Breast epithelium (tissue), 4 donors: Measurements from ENCODE around the gene CEPT1. TPM values are rescaled to one million over a fixed set of nuclear protein-coding genes. Genes with fewer than 3 reads are reported as not detected.

ENCODE experiments used
- DNase-seq, 2 donors: peaks; one replicate each; pipeline ENCODE4 v3.0.0-alpha.2; 2019; ENCODE audit warnings: low spot score in 2 of 2
- H3K27ac ChIP-seq, 2 donors: fragments of 200-600 bp; sonication (generic) in 1 of 2; one replicate each; pipeline ENCODE4 v1.5.1; 2016 to 2019; ENCODE audit warnings: mild to moderate bottlenecking in 1 of 2
- H3K27me3 ChIP-seq, 2 donors: fragments of 200-600 bp; sonication (generic) in 1 of 2; one replicate each; pipeline versions ENCODE4 v1.5.1 to v1.6.0; 2017 to 2019; ENCODE audit warnings: control low read depth in 1 of 2, mild to moderate bottlenecking in 1 of 2
- H3K36me3 ChIP-seq: fragments of 200-600 bp; one replicate; pipeline ENCODE4 v1.5.1; 2019
- H3K4me1 ChIP-seq, 2 donors: fragments of 200-600 bp; sonication (generic); one replicate each; pipeline ENCODE4 v1.5.1; 2016 to 2019; ENCODE audit warnings: control low read depth in 1 of 2
- H3K4me3 ChIP-seq, 3 donors: fragments of 200-600 bp; sonication (generic); 1 replicate in 2 of 3; 2 replicates in 1 of 3; pipeline ENCODE4 v1.5.1; 2016 to 2019; ENCODE audit warnings: mild to moderate bottlenecking in 3 of 3, moderate library complexity in 2 of 3
- H3K9me3 ChIP-seq, 2 donors: fragments of 200-600 bp; sonication (generic) in 1 of 2; one replicate each; pipeline ENCODE4 v1.5.1; 2016 to 2019; ENCODE audit warnings: control low read depth in 1 of 2
- CTCF ChIP-seq, 3 donors: fragments of 450-650 bp; IDR thresholded peaks; one replicate each; pipeline ENCODE4 v1.5.1; 2016 to 2017; ENCODE audit warnings: antibody characterized with exemption in 3 of 3, mild to moderate bottlenecking in 3 of 3, moderate library complexity in 3 of 3
- POLR2A ChIP-seq: fragments of 450-650 bp; IDR thresholded peaks from one replicate; pipeline ENCODE4 v1.6.1; 2016; ENCODE audit warnings: antibody characterized with exemption, mild to moderate bottlenecking, moderate library complexity
- POLR2AphosphoS5 ChIP-seq, 3 donors: sonication (generic); formaldehyde crosslinking; IDR thresholded peaks; one replicate each; pipeline ENCODE4 v1.6.1; 2017; ENCODE audit warnings: antibody characterized with exemption in 3 of 3
- intact Hi-C: fragments of 100-400 bp; cut with DNase I; formaldehyde crosslinking; loops from one replicate; pipeline ENCODE4 v1.15.1; 2023; ENCODE audit warnings: low total_unique reads
- total RNA-seq, 3 donors: library from RNA; depleted of rRNA; stranded (reverse); fragments of >200 nt; gene quantifications; one replicate each; pipeline ENCODE4 v1.1.0, GENCODE V29; 2016

Gene CEPT1
- total RNA-seq, 3 donors from 2014 or later, result 49.8 to 67.7 (median 62.5) TPM

DNA sequence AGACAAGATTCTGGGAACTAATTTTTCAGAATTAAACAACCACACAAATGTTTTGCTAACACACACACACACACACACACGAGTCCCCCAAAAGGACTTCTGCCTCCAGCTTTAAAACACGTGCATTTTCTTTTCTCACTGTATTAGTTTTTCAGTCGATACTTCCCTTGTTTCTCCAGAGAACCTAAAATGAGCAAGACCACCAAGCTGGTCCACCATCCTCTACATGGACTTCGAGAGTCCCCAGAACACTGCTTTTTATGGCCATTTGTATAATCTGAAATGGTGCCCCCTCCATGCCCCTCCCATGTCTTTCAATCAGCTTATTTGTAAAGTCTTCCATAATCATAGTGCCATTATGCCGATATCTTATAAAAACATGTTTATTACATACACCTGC, 76.7 kb downstream of the CEPT1 start:
- H3K36me3 ChIP-seq, result no peaks in the 10 kb centered on the region
- no peaks in the 10 kb centered on the region for H3K9me3 ChIP-seq
- no peak overlapping the region for H3K27ac ChIP-seq
- no peaks in the 10 kb centered on the region for H3K4me1 ChIP-seq
- intact Hi-C loops, result loop anchor here (5.0 kb wide), 1 partner anchor 541 kb away; the partner anchor contains the start of gene DDX20
- no peaks in the 10 kb centered on the region for H3K27me3 ChIP-seq
- DNase-seq, result no peak
- no peak overlapping the region for H3K4me3 ChIP-seq
- TF ChIP-seq POLR2AphosphoS5 (IDR thresholded peaks at IDR 0.05), result no peak
- TF ChIP-seq CTCF (IDR thresholded peaks at IDR 0.05), result no peak
- no peak for TF ChIP-seq POLR2A

DNA sequence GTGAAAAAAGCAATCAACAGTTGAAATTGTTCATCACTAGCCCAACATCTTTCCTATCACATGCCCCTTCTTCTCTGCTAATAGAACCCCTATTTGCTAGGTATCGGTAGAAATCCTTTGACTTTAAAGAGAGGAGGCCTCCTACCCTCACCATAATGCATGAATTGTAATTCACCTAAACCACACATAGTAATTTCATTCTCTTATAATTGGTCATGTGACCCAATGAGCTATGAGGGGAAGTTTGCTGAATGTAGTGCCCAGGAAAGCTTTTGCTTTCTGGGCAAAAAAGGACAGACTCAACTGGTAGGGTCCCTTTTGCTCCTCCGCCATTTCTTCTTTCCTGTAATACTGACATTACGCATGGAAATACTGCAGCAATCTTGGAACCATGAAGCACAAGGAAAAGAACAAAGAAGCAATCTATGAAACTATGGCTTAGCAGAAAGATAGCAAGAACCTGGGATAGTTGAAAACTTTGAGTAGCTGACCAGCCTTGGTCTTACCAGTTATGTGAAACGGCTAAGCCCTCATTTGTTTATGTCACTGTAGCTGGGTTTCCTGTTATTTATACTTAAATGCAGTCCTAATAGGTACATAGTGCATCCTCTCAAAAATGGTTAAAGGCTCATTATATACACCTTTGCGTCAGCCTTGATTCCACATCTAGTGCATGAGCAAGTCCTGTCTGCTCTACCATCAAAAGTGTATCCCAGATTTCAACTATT, 77.3 kb downstream of the CEPT1 start:
- Histone ChIP-seq H3K27ac (no peak overlapping the region), H3K27me3 (no peaks in the 10 kb centered on the region), H3K4me1 (no peaks in the 10 kb centered on the region), H3K4me3 (no peak overlapping the region), H3K36me3 (no peaks in the 10 kb centered on the region), H3K9me3 (no peaks in the 10 kb centered on the region)
- no peak for TF ChIP-seq POLR2A
- no peak for TF ChIP-seq CTCF (IDR thresholded peaks at IDR 0.05)
- TF ChIP-seq POLR2AphosphoS5 (IDR thresholded peaks at IDR 0.05), result no peak
- no peak for DNase-seq
- intact Hi-C loops, result loop anchor here (5.0 kb wide), 1 partner anchor 540 kb away; the partner anchor contains the start of gene DDX20

GRCh38 chr1:111218701-111219556, 78.9 kb downstream of the CEPT1 start:
- no peak for DNase-seq
- Histone ChIP-seq H3K4me1 (no peaks in the 10 kb centered on the region), H3K27me3 (no peaks in the 10 kb centered on the region), H3K36me3 (no peaks in the 10 kb centered on the region), H3K27ac (no peak overlapping the region), H3K9me3 (no peaks in the 10 kb centered on the region), H3K4me3 (no peak overlapping the region)
- intact Hi-C loops, result loop anchor here (5.0 kb wide), 1 partner anchor 538 kb away; the partner anchor contains the start of gene DDX20
- no peak for TF ChIP-seq CTCF (IDR thresholded peaks at IDR 0.05)

DNA sequence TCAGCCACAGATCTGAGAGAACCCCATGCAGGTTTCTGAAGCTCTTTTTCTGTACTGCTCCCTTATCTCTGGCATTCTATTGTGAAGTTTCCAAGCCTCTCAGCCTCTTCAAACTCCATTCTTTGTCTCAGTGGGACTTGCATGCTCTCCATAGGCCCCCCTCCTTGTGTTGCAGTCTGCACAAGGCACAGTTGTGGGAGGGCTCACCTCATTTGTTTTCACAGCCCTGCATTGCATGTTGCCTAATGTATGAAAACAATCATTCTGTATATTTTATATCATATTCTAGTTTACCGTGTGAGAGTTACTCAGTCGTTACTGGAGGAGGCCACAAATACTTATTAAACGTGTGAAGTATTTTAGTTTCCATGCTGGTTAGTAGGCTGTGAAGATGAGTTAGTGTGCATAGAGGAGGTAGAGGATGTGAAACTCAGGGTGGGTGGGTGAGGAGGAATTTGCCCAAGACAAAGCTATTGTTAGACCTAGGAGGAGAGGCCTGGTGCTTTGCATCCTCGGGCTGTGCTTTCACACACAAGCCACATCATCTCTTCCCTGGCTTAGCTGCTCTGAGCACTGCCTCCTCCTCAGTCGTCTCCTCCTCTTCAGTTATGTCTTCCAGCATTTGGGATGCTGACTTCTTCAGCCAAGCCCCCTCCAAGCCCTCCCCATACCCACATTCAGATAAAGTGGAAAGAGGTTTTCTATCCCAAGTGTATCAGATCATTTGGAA, 79.7 kb downstream of the CEPT1 start:
- no peak overlapping the region for H3K4me3 ChIP-seq
- no peaks in the 10 kb centered on the region for H3K4me1 ChIP-seq
- DNase-seq, result no peak
- no peaks in the 10 kb centered on the region for H3K9me3 ChIP-seq
- TF ChIP-seq POLR2A, result no peak
- no peak for TF ChIP-seq CTCF (IDR thresholded peaks at IDR 0.05)
- no peak for TF ChIP-seq POLR2AphosphoS5 (IDR thresholded peaks at IDR 0.05)
- H3K36me3 ChIP-seq, result no peaks in the 10 kb centered on the region
- H3K27ac ChIP-seq, result no peak overlapping the region
- H3K27me3 ChIP-seq, result no peaks in the 10 kb centered on the region
- intact Hi-C loops, result loop anchor here (5.0 kb wide), 1 partner anchor 538 kb away; the partner anchor contains the start of gene DDX20
